IMR-90 (cell line): ENCODE results near the gene MGAT4A. TPM values are rescaled to one million over a fixed set of nuclear protein-coding genes. Genes with fewer than 3 reads are reported as not detected.

ENCODE experiments used
- ATAC-seq: fragments of 200-7000 bp; cut with Tn5 transposase; 2 replicates; pipeline ENCODE4 v1.9.1; 2020; ENCODE audit warnings: low read depth, mild to moderate bottlenecking, moderate library complexity
- BruUV-seq: library from RNA; stranded (reverse); fragments of 400-500 nt; replicated peaks from 2 replicates; lab custom pipeline; 2021; lab: Mats Ljungman, UMichigan
- CTCF ChIA-PET: fragments of 300-600 bp; formaldehyde crosslinking; extraction: SDS; loops from one replicate; lab custom pipeline; 2021; ENCODE audit warnings: antibody characterized with exemption; lab: Yijun Ruan, JAX
- POLR2A ChIA-PET: fragments of 300-600 bp; sonication (Branson Sonifier 250); formaldehyde crosslinking; loops from one replicate; lab custom pipeline; 2022; ENCODE audit warnings: antibody characterized with exemption; ENCODE audit not compliant: unreplicated experiment; lab: Charles Lee
- DNase-seq: peaks from one replicate; pipeline ENCODE4 v3.0.0; 2013
- H2AFZ ChIP-seq: replicated peaks from 2 replicates; pipeline ENCODE3; 2013; ENCODE audit warnings: low read length, mild to moderate bottlenecking; ENCODE audit not compliant: poor library complexity
- H2AK5ac ChIP-seq: 2 replicates; pipeline ENCODE4 v1.6.1; 2013; ENCODE audit warnings: low read depth, low read length, inconsistent platforms
- H2AK9ac ChIP-seq: replicated peaks from 2 replicates; pipeline ENCODE3; 2013; ENCODE audit warnings: mild to moderate bottlenecking, low read depth, low read length, moderate library complexity; ENCODE audit not compliant: poor library complexity
- H2BK120ac ChIP-seq: 2 replicates; pipeline ENCODE4 v1.6.1; 2013; ENCODE audit warnings: low read depth, low read length, inconsistent platforms
- H2BK15ac ChIP-seq: 3 replicates; pipeline ENCODE4 v1.6.1; 2013; ENCODE audit warnings: low read depth, low read length, inconsistent platforms
- H2BK20ac ChIP-seq: 2 replicates; pipeline ENCODE4 v1.6.1; 2013; ENCODE audit warnings: low read depth, mild to moderate bottlenecking, inconsistent platforms, low read length, moderate library complexity
- H2BK5ac ChIP-seq: 2 replicates; pipeline ENCODE4 v1.6.1; 2013; ENCODE audit warnings: mild to moderate bottlenecking, low read depth, low read length, inconsistent platforms; ENCODE audit not compliant: poor library complexity, severe bottlenecking
- H3K14ac ChIP-seq: replicated peaks from 2 replicates; pipeline ENCODE4 v1.6.1; 2013; ENCODE audit warnings: low read depth, low read length, inconsistent platforms
- H3K18ac ChIP-seq: 2 replicates; pipeline ENCODE4 v1.6.1; 2013; ENCODE audit warnings: low read depth, low read length, control low read depth
- H3K23ac ChIP-seq: 2 replicates; pipeline ENCODE4 v1.6.1; 2013; ENCODE audit warnings: low read depth, low read length, inconsistent platforms
- H3K27ac ChIP-seq: 2 replicates; pipeline ENCODE4 v1.5.1; 2013; ENCODE audit warnings: mild to moderate bottlenecking, control low read depth, low read length; ENCODE audit not compliant: insufficient read depth
- H3K27me3 ChIP-seq: 2 replicates; pipeline ENCODE4 v1.6.1; 2013; ENCODE audit warnings: low read length; ENCODE audit not compliant: control insufficient read depth, insufficient read depth
- H3K36me3 ChIP-seq: 2 replicates; pipeline ENCODE4 v1.6.1; 2013; ENCODE audit warnings: low read length, mixed read lengths; ENCODE audit not compliant: control insufficient read depth, insufficient read depth
- H3K4ac ChIP-seq: 2 replicates; pipeline ENCODE4 v1.6.1; 2013; ENCODE audit warnings: low read depth, low read length, inconsistent platforms
- H3K4me1 ChIP-seq: 2 replicates; pipeline ENCODE4 v1.6.1; 2013; ENCODE audit warnings: low read length, mixed read lengths; ENCODE audit not compliant: control insufficient read depth, insufficient read depth
- H3K4me2 ChIP-seq: 2 replicates; pipeline ENCODE4 v1.6.1; 2013; ENCODE audit warnings: low read depth, mild to moderate bottlenecking, control low read depth, low read length, moderate library complexity
- H3K4me3 ChIP-seq: 2 replicates; pipeline ENCODE4 v1.5.1; 2013; ENCODE audit warnings: low read depth, mild to moderate bottlenecking, control low read depth, low read length, moderate library complexity; ENCODE audit not compliant: insufficient read depth
- H3K56ac ChIP-seq: 2 replicates; pipeline ENCODE4 v1.6.1; 2013; ENCODE audit warnings: low read length, inconsistent platforms; ENCODE audit not compliant: insufficient read depth; ENCODE audit errors: extremely low read depth
- H3K79me1 ChIP-seq, 2 experiments: 2 replicates each; pipeline ENCODE4 v1.6.1; 2013; ENCODE audit warnings: low read length in 2 of 2, inconsistent platforms in 1 of 2, low read depth in 1 of 2
- H3K9ac ChIP-seq: 2 replicates; pipeline ENCODE4 v1.6.1; 2013; ENCODE audit warnings: low read depth, low read length, control low read depth
- H3K9me1 ChIP-seq: 2 replicates; pipeline ENCODE4 v1.6.1; 2013; ENCODE audit warnings: low read length, inconsistent platforms; ENCODE audit not compliant: insufficient read depth
- H3K9me3 ChIP-seq: 2 replicates; pipeline ENCODE4 v1.6.1; 2013; ENCODE audit warnings: low read length; ENCODE audit not compliant: control insufficient read depth, insufficient read depth
- H4K20me1 ChIP-seq: 2 replicates; pipeline ENCODE4 v1.6.1; 2013; ENCODE audit warnings: low read length, inconsistent platforms; ENCODE audit not compliant: insufficient read depth
- H4K5ac ChIP-seq: 2 replicates; pipeline ENCODE4 v1.6.1; 2013; ENCODE audit warnings: mild to moderate bottlenecking, low read depth, low read length, control low read depth
- H4K8ac ChIP-seq, 2 experiments: 2 replicates each; pipeline ENCODE4 v1.6.1; 2013; ENCODE audit warnings: low read depth in 2 of 2, low read length in 2 of 2, control low read depth in 1 of 2, inconsistent platforms in 1 of 2
- H4K91ac ChIP-seq: 2 replicates; pipeline ENCODE4 v1.6.1; 2013; ENCODE audit warnings: low read depth, low read length, inconsistent platforms; ENCODE audit not compliant: insufficient read depth
- BHLHE40 ChIP-seq: fragments of 150-350 bp; IDR thresholded peaks from 2 replicates; pipeline ENCODE4 v1.6.1; 2016; ENCODE audit warnings: mild to moderate bottlenecking, low read depth, low read length
- CEBPB ChIP-seq: IDR thresholded peaks from 2 replicates; pipeline ENCODE4 v1.6.1; 2012; ENCODE audit warnings: low read depth, low read length, improper control_type of control experiment
- CHD1 ChIP-seq: IDR thresholded peaks from 2 replicates; pipeline ENCODE4 v1.6.1; 2012; ENCODE audit warnings: low read depth, low read length, improper control_type of control experiment
- ELK1 ChIP-seq: fragments of 150-350 bp; IDR thresholded peaks from 2 replicates; pipeline ENCODE4 v1.6.1; 2016; ENCODE audit warnings: low read depth, mild to moderate bottlenecking, low read length, moderate library complexity, borderline replicate concordance
- FOS ChIP-seq: fragments of 150-350 bp; IDR thresholded peaks from 2 replicates; pipeline ENCODE4 v1.6.1; 2016; ENCODE audit warnings: low read depth, low read length
- MAZ ChIP-seq: IDR thresholded peaks from 2 replicates; pipeline ENCODE4 v1.6.1; 2012; ENCODE audit warnings: low read depth, mild to moderate bottlenecking, low read length, improper control_type of control experiment, moderate library complexity, borderline replicate concordance
- RAD21 ChIP-seq: IDR thresholded peaks from 2 replicates; pipeline ENCODE4 v1.6.1; 2012; ENCODE audit warnings: low read length, improper control_type of control experiment
- RCOR1 ChIP-seq: IDR thresholded peaks from 2 replicates; pipeline ENCODE4 v1.6.1; 2012; ENCODE audit warnings: mild to moderate bottlenecking, low read length, improper control_type of control experiment; ENCODE audit not compliant: insufficient replicate concordance
- RFX5 ChIP-seq: IDR thresholded peaks from 2 replicates; pipeline ENCODE4 v1.8.0; 2012; ENCODE audit warnings: low read depth, mild to moderate bottlenecking, low read length, moderate library complexity
- USF2 ChIP-seq: fragments of 150-350 bp; IDR thresholded peaks from 2 replicates; pipeline ENCODE4 v1.6.1; 2017; ENCODE audit warnings: mild to moderate bottlenecking, antibody characterized with exemption, low read length, low read depth
- dilution Hi-C: fragments of 300-500 bp; cut with HindIII; formaldehyde crosslinking; loops from one replicate; pipeline ENCODE4 v1.14.3; 2018; ENCODE audit warnings: low sequenced_read_pairs; ENCODE audit not compliant: unreplicated experiment
- in situ Hi-C: fragments of 300-500 bp; cut with MboI; formaldehyde crosslinking; loops from 3 replicates; pipeline ENCODE4 v1.14.3; 2019; ENCODE audit warnings: low sequenced_read_pairs, inconsistent platforms, mixed read lengths
- intact Hi-C: fragments of 100-400 bp; cut with micrococcal nuclease; formaldehyde crosslinking; loops from 2 replicates; pipeline ENCODE4 v1.10.0; 2022
- polyA plus RNA-seq, 3 experiments: library from polyadenylated mRNA; depleted of rRNA; stranded (reverse); fragments of >200 nt; gene quantifications; 2 replicates each; pipeline ENCODE4 v1.2.3, GENCODE V29; 2012; ENCODE audit warnings: low replicate concordance in 1 of 3
- total RNA-seq: library from RNA; depleted of rRNA; stranded (reverse); fragments of >200 nt; gene quantifications from 2 replicates; pipeline ENCODE4 v1.2.3, GENCODE V29; 2012

The MGAT4A gene
- total and polyA plus RNA-seq, 2 of the 4 experiments (the other 2 are of a cell fraction): under 0.01 TPM; not detected in 1

GRCh38 chr2:98749066-98749450 lies 18.1 kb upstream of the MGAT4A start:
- no TSS peak for BruUV-seq
- intact Hi-C loops: no loop called here

More at GRCh38 chr2:98749066-98749450, 18.1 kb upstream of the MGAT4A start:
- Histone ChIP-seq H3K23ac (no peak overlapping the region), H4K91ac (no peak overlapping the region), H3K27ac (no peak overlapping the region), H3K9ac (no peak overlapping the region), H3K9me3 (no peaks in the 10 kb centered on the region), H3K9me1 (no peaks in the 10 kb centered on the region), H3K4me3 (no peak overlapping the region), H3K4me2 (no peak overlapping the region), H4K5ac (no peak overlapping the region), H3K18ac (no peak overlapping the region), H3K14ac (no peak overlapping the region), H2AK5ac (no peak overlapping the region), H4K20me1 (no peaks in the 10 kb centered on the region), H3K36me3 (no peaks in the 10 kb centered on the region), H3K56ac (no peak overlapping the region), H2BK5ac (no peak overlapping the region), H2BK120ac (no peak overlapping the region), H2AFZ (no peak overlapping the region), H2BK15ac (no peak overlapping the region), H4K8ac (no peak overlapping the region), H2BK20ac (no peak overlapping the region), H3K79me1 (no peaks in the 10 kb centered on the region), H3K4ac (no peak overlapping the region), H3K4me1 (no peaks in the 10 kb centered on the region), H2AK9ac (no peak overlapping the region), H3K27me3 (peaks cover 6% of the 10 kb centered on the region; the same call in 1 of the 2 replicates)
- DNase-seq (no peak), ATAC-seq (no peak)
- in situ Hi-C loops: no loop called here
- dilution Hi-C loops: no loop called here
- ChIA-PET CTCF (no interaction called here), POLR2A (no interaction called here)
- TF ChIP-seq FOS (no peak), MAZ (no peak), USF2 (no peak), BHLHE40 (no peak), RFX5 (no peak), RAD21 (no peak), CEBPB (no peak), CHD1 (no peak), RCOR1 (no peak), ELK1 (no peak)
